H1 (cell line): Measurements from ENCODE around the gene BBIP1. TPM values are rescaled to one million over a fixed set of nuclear protein-coding genes. Genes with fewer than 3 reads are reported as not detected.

Experiments used
- SIRT6 ChIP-seq: IDR thresholded peaks from one replicate; pipeline ENCODE4 v1.7.1; 2012; ENCODE audit warnings: low read length, inconsistent platforms
- polyA plus RNA-seq, 7 experiments: library from polyadenylated mRNA; depleted of rRNA in 3 of 7; stranded (reverse) in 5 of 7; unstranded in 2 of 7; fragments of >200 nt in 5 of 7; fragments of 200-250 nt in 2 of 7; gene quantifications; 1 replicate in 5 of 7; 2 replicates in 1 of 7; 4 replicates in 1 of 7; pipeline versions ENCODE4 v1.2.1 to v1.2.3, GENCODE V29; 2011 to 2013; ENCODE audit warnings: missing spikeins in 2 of 7, mixed read lengths in 2 of 7
- total RNA-seq: library from RNA; stranded (reverse); fragmentation: NEBNext Ultra II Directional; extraction: Animal tissue kit (Norgen Biotek cat#: 25700); gene quantifications from 2 replicates; pipeline ENCODE4 v1.2.1, GENCODE V29; 2021

Gene BBIP1
- total and polyA plus RNA-seq, 2 of the 8 experiments (the other 6 are each of a cell fraction or from before 2014, with no cell fraction given), result 8.8 to 19.6 TPM

- TF ChIP-seq SIRT6, result no peak
These were observed 13.7 kb upstream of the BBIP1 start (continued) for GRCh38 chr10:110932505-110933180.
